Activated CD4-positive, alpha-beta T cell treated with anti-CD3 and anti-CD28 coated beads, Interleukin-2, amount 10 ng/mL, durations not matched to agents 7 days and 5 days (primary cell): ENCODE results near the gene TLE7. TPM values are rescaled to one million over a fixed set of nuclear protein-coding genes. Genes with fewer than 3 reads are reported as not detected.

Experiments
- CTCF ChIA-PET: fragments of 350-600 bp; sonication (Branson Sonifier 250); formaldehyde crosslinking; loops from one replicate; lab custom pipeline; 2021; ENCODE audit warnings: antibody characterized with exemption; lab: Charles Lee
- POLR2A ChIA-PET: fragments of 350-600 bp; sonication (Branson Sonifier 250); formaldehyde crosslinking; loops from one replicate; lab custom pipeline; 2021; ENCODE audit warnings: antibody characterized with exemption; lab: Charles Lee
- DNase-seq: peaks from one replicate; pipeline ENCODE4 v3.0.0-alpha.2; 2020
- H3K27ac Mint-ChIP-seq: one replicate; pipeline ENCODE4 v1.8.0; 2021; ENCODE audit warnings: mild to moderate bottlenecking, moderate library complexity, mixed read lengths
- H3K27me3 Mint-ChIP-seq: one replicate; pipeline ENCODE4 v1.8.0; 2021; ENCODE audit warnings: mixed read lengths
- H3K36me3 Mint-ChIP-seq: one replicate; pipeline ENCODE4 v1.8.0; 2021; ENCODE audit warnings: low read depth, mixed read lengths
- H3K4me1 Mint-ChIP-seq: one replicate; pipeline ENCODE4 v1.8.0; 2021; ENCODE audit warnings: mixed read lengths
- H3K4me3 Mint-ChIP-seq: one replicate; pipeline ENCODE4 v1.8.0; 2021; ENCODE audit warnings: mild to moderate bottlenecking, moderate library complexity, mixed read lengths
- H3K9me3 Mint-ChIP-seq: one replicate; pipeline ENCODE4 v1.8.0; 2021; ENCODE audit warnings: mixed read lengths
- total RNA-seq, 2 experiments: library from RNA; stranded (reverse); gene quantifications; one replicate each; pipeline ENCODE4 v1.2.3, GENCODE V29; 2021

The TLE7 gene
- total RNA-seq, 2 experiments from 2014 or later: not detected

DNA sequence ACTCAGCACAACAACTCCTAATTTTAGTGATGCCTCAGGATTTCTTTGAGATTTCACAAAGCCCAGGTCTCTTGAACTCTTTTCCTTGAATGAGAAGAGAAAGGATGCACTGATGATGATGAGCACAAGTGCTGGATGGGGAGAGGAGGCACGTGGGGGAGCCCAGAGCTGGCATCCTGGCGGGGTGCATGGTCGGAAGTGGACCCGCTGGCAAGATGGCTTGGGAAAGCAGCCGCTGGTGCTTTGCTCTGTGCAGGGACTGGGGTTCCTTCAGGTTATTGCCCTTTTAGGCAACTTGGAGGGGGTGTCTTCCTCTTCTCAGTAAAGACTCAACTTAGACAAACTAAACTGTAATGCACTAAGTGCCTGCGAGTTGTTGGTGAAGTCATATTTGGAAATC is 61.0 kb downstream of the TLE7 start:
- Mint-ChIP-seq H3K36me3 (no peaks in the 10 kb centered on the region), H3K9me3 (no peaks in the 10 kb centered on the region), H3K4me3 (no peak overlapping the region), H3K27me3 (no peaks in the 10 kb centered on the region), H3K27ac (no peak overlapping the region), H3K4me1 (no peaks in the 10 kb centered on the region)
- ChIA-PET POLR2A (no interaction called here), CTCF (no interaction called here)
- no peak for DNase-seq

Other genes with a start within 250 kb of the TLE7 start
- gene HYDIN, start 211.3 kb downstream of the TLE7 start, total RNA-seq: not detected
- gene CMTR2, start 152.7 kb downstream of the TLE7 start, total RNA-seq: 10 to 100 TPM; 24.2 to 25.7 TPM
- not detected for gene CALB2, start 83.3 kb downstream of the TLE7 start, total RNA-seq
- 1 to 10 TPM; 7.0 to 7.1 TPM for gene ZNF23, start 20.2 kb upstream of the TLE7 start, total RNA-seq
- gene ZNF19, start 47.3 kb upstream of the TLE7 start, total RNA-seq: 1 to 10 TPM; 2.1 to 3.2 TPM
- not detected for gene CHST4, start 84.4 kb upstream of the TLE7 start, total RNA-seq
- gene TAT, start 135.0 kb upstream of the TLE7 start, total RNA-seq: not detected
- not detected for gene MARVELD3, start 184.1 kb upstream of the TLE7 start, total RNA-seq